Astrocyte (in vitro differentiated cells and primary cell): ENCODE results near the gene WT1.

Source experiments
- CTCF ChIP-seq: IDR thresholded peaks from 2 replicates; pipeline ENCODE4 v1.5.1; 2011; ENCODE audit warnings: low read depth, mild to moderate bottlenecking, inconsistent platforms, low read length, moderate library complexity; ENCODE audit not compliant: insufficient read depth
- EZH2 ChIP-seq: IDR thresholded peaks from 2 replicates; pipeline ENCODE4 v1.6.1; 2012; ENCODE audit warnings: mild to moderate bottlenecking, low read length, inconsistent platforms; ENCODE audit not compliant: insufficient read depth

- TF ChIP-seq CTCF (no peak), EZH2 (no peak)
Measured at GRCh38 chr11:32478277-32478731, 43.0 kb upstream of the WT1 start.
